ENCODE data around the gene WNT7A.

WNT7A gene

DNA sequence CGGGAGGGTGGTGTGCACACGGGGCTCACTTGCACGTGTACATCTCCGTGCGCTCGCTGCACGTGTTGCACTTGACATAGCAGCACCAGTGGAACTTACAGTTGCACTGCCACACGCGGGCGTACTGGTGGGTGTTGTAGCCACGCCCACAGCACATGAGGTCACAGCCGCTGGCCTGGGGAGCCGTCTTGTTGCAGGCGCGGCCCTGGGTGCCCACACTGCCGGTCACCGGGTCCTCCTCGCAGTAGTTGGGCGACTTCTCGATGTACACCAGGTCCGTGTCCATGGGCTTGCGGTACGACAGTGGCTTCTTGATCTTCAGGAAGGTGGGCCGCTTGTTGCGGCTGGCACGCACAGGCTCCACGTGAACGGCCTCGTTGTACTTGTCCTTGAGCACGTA, 61.0 kb downstream of the WNT7A start:
- peaks cover 8% of the 10 kb centered on the region for H3K4me1 ChIP-seq (ENCODE audit: insufficient read depth, insufficient read length)
- DNase-seq (ENCODE audit: low read depth, low spot score) = no peak
- no peak overlapping the region for H3K4me3 ChIP-seq (ENCODE audit: insufficient read length, low read depth)
- H3K9me3 ChIP-seq (ENCODE audit: insufficient read depth, low read length) = peaks cover 37% of the 10 kb centered on the region
- no peaks in the 10 kb centered on the region for H3K27me3 ChIP-seq (ENCODE audit: insufficient read depth, insufficient read length)
- H3K36me3 ChIP-seq (ENCODE audit: insufficient read depth, insufficient read length, low read length) = no peaks in the 10 kb centered on the region
- H3K9ac ChIP-seq (ENCODE audit: insufficient read length, low read depth) = no peak overlapping the region
- TF ChIP-seq YY1 (IDR thresholded peaks at IDR 0.05; ENCODE audit: insufficient read depth, insufficient read length) = no peak
- TF ChIP-seq SUZ12 (IDR thresholded peaks at IDR 0.05; ENCODE audit: extremely low read depth, insufficient read depth, insufficient read length) = no peak
- TF ChIP-seq ZNF274 (IDR thresholded peaks at IDR 0.05; ENCODE audit: low read depth, low read length) = no peak

GRCh38 chr3:13815088-13815683, 64.7 kb downstream of the WNT7A start:
- H3K9me3 ChIP-seq (ENCODE audit: insufficient read depth, low read length) = peaks cover 49% of the 10 kb centered on the region
- no peak for TF ChIP-seq ZNF274 (IDR thresholded peaks at IDR 0.05; ENCODE audit: low read depth, low read length)
- no peak for TF ChIP-seq YY1 (IDR thresholded peaks at IDR 0.05; ENCODE audit: insufficient read depth, insufficient read length)
- no peak for TF ChIP-seq SUZ12 (IDR thresholded peaks at IDR 0.05; ENCODE audit: extremely low read depth, insufficient read depth, insufficient read length)
- no peaks in the 10 kb centered on the region for H3K27me3 ChIP-seq (ENCODE audit: insufficient read depth, insufficient read length)
- no peak overlapping the region for H3K9ac ChIP-seq (ENCODE audit: insufficient read length, low read depth)
- H3K4me1 ChIP-seq (ENCODE audit: insufficient read depth, insufficient read length) = peaks cover 3% of the 10 kb centered on the region
- no peaks in the 10 kb centered on the region for H3K36me3 ChIP-seq (ENCODE audit: insufficient read depth, insufficient read length, low read length)
- H3K4me3 ChIP-seq (ENCODE audit: insufficient read length, low read depth) = no peak overlapping the region
- DNase-seq (ENCODE audit: low read depth, low spot score) = no peak

- Histone ChIP-seq H3K4me3 (ENCODE audit: insufficient read length, low read depth) (no peak overlapping the region), H3K36me3 (ENCODE audit: insufficient read depth, insufficient read length, low read length) (no peaks in the 10 kb centered on the region), H3K27me3 (ENCODE audit: insufficient read depth, insufficient read length) (no peaks in the 10 kb centered on the region), H3K9me3 (ENCODE audit: insufficient read depth, low read length) (peaks cover 44% of the 10 kb centered on the region), H3K4me1 (ENCODE audit: insufficient read depth, insufficient read length) (peaks cover 6% of the 10 kb centered on the region), H3K9ac (ENCODE audit: insufficient read length, low read depth) (no peak overlapping the region)
- DNase-seq (ENCODE audit: low read depth, low spot score) = no peak
- TF ChIP-seq ZNF274 (IDR thresholded peaks at IDR 0.05; ENCODE audit: low read depth, low read length) (no peak), YY1 (IDR thresholded peaks at IDR 0.05; ENCODE audit: insufficient read depth, insufficient read length) (no peak), SUZ12 (IDR thresholded peaks at IDR 0.05; ENCODE audit: extremely low read depth, insufficient read depth, insufficient read length) (no peak)
Measured at GRCh38 chr3:13812034-13812471, 67.8 kb downstream of the WNT7A start.

DNA sequence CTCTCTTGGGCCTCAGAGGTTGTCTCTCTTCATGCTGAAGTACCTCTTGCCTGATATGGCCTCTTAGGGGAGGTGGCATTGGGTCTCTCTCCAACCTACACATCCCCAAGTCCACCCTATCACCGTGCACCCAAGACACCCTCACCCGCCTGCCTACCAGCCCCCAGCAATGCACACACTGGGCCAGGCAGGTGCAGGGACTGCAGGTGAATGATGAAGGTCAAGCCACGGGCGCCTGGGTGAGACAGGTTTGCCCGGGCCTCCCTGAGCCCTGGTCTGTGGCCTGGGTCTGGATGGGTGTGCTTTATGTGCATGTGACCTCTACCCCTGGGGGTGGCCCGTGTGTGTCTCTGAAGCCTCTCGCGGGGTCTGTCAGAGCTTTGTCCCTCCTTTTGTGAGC, 68.3 kb downstream of the WNT7A start:
- peaks cover under 1% of the 10 kb centered on the region for H3K27me3 ChIP-seq (ENCODE audit: insufficient read depth, insufficient read length)
- no peak overlapping the region for H3K4me3 ChIP-seq (ENCODE audit: insufficient read length, low read depth)
- H3K9ac ChIP-seq (ENCODE audit: insufficient read length, low read depth) = no peak overlapping the region
- DNase-seq (ENCODE audit: low read depth, low spot score) = no peak
- no peaks in the 10 kb centered on the region for H3K36me3 ChIP-seq (ENCODE audit: insufficient read depth, insufficient read length, low read length)
- peaks cover 39% of the 10 kb centered on the region for H3K9me3 ChIP-seq (ENCODE audit: insufficient read depth, low read length)
- TF ChIP-seq SUZ12 (IDR thresholded peaks at IDR 0.05; ENCODE audit: extremely low read depth, insufficient read depth, insufficient read length) = no peak
- no peak for TF ChIP-seq YY1 (IDR thresholded peaks at IDR 0.05; ENCODE audit: insufficient read depth, insufficient read length)
- no peak for TF ChIP-seq ZNF274 (IDR thresholded peaks at IDR 0.05; ENCODE audit: low read depth, low read length)
- peaks cover 6% of the 10 kb centered on the region for H3K4me1 ChIP-seq (ENCODE audit: insufficient read depth, insufficient read length)

- Histone ChIP-seq H3K4me1 (ENCODE audit: insufficient read depth, insufficient read length) (peaks cover 6% of the 10 kb centered on the region), H3K9me3 (ENCODE audit: insufficient read depth, low read length) (peaks cover 9% of the 10 kb centered on the region), H3K9ac (ENCODE audit: insufficient read length, low read depth) (no peak overlapping the region), H3K27me3 (ENCODE audit: insufficient read depth, insufficient read length) (peaks cover 2% of the 10 kb centered on the region), H3K4me3 (ENCODE audit: insufficient read length, low read depth) (no peak overlapping the region), H3K36me3 (ENCODE audit: insufficient read depth, insufficient read length, low read length) (no peaks in the 10 kb centered on the region)
- TF ChIP-seq YY1 (IDR thresholded peaks at IDR 0.05; ENCODE audit: insufficient read depth, insufficient read length) (no peak), ZNF274 (IDR thresholded peaks at IDR 0.05; ENCODE audit: low read depth, low read length) (no peak), SUZ12 (IDR thresholded peaks at IDR 0.05; ENCODE audit: extremely low read depth, insufficient read depth, insufficient read length) (no peak)
- no peak for DNase-seq (ENCODE audit: low read depth, low spot score)
Measured at GRCh38 chr3:13808550-13808949, 71.3 kb downstream of the WNT7A start.

DNA sequence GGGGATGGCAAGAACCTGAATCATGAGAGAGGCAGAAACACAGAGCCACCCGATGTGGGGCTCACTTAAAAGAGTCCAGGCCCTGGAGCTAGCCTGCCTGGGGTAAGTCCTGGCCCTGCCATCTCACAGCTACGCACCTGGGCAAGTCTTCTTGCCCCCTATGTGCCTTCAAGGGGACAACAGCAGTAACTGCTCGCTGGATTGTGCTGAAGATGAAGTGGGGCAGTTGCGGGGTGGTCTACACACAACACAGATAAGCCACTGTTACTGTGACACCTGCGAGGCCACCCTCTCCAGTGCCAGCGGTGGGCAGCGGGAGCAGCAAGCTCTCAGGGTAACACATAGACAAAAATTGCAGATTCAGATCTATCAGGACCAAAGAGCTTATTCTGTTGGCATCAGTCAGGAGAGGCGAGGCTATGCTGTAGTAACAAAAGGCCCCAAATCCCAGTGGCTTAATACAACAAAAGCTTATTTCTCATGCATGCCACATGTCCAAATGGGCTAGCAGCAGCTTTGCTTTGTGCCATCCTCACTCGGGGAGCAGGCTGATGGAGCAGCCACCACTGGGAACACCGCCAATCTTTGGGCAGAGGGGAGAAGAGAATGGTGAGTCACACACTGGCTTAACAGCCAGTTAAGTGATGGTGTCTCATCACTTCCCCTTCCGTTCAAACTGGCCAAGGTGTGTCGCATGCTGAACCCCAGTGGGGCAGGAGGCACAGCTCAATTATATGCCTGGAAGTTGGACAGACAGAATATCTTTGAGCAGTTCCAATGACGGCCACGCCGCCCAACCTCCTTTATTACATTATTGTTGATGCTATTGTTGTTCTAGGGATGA, 78.3 kb downstream of the WNT7A start:
- Histone ChIP-seq H3K4me3 (ENCODE audit: insufficient read length, low read depth) (no peak overlapping the region), H3K36me3 (ENCODE audit: insufficient read depth, insufficient read length, low read length) (no peaks in the 10 kb centered on the region), H3K27me3 (ENCODE audit: insufficient read depth, insufficient read length) (peaks cover 2% of the 10 kb centered on the region), H3K9me3 (ENCODE audit: insufficient read depth, low read length) (peaks cover 6% of the 10 kb centered on the region; the same call in 1 of the 2 replicates), H3K4me1 (ENCODE audit: insufficient read depth, insufficient read length) (no peaks in the 10 kb centered on the region), H3K9ac (ENCODE audit: insufficient read length, low read depth) (no peak overlapping the region)
- TF ChIP-seq ZNF274 (IDR thresholded peaks at IDR 0.05; ENCODE audit: low read depth, low read length) = no peak
- no peak for TF ChIP-seq SUZ12 (IDR thresholded peaks at IDR 0.05; ENCODE audit: extremely low read depth, insufficient read depth, insufficient read length)
- no peak for TF ChIP-seq YY1 (IDR thresholded peaks at IDR 0.05; ENCODE audit: insufficient read depth, insufficient read length)
- no peak for DNase-seq (ENCODE audit: low read depth, low spot score)

DNA sequence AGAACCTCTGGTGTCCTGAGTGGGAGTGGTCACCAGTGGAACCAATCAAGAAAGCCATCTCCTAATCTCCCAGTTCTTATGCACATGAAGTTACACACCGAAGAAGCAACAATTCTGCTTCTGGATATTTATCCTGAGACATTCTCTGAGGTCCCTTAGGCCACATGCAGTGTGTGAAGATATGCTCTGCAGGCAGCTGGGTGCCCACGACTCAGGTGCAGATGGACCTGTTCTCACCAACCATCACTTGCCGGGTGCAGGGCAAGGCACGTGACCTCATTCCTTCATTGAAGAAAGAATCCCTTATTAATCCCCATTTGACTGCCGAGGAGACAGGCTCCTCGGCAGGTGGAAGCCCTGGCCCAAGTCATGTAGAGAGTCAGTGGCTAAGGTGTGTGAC, 79.8 kb downstream of the WNT7A start:
- TF ChIP-seq ZNF274 (IDR thresholded peaks at IDR 0.05; ENCODE audit: low read depth, low read length) = no peak
- no peak for TF ChIP-seq YY1 (IDR thresholded peaks at IDR 0.05; ENCODE audit: insufficient read depth, insufficient read length)
- TF ChIP-seq SUZ12 (IDR thresholded peaks at IDR 0.05; ENCODE audit: extremely low read depth, insufficient read depth, insufficient read length) = no peak
- Histone ChIP-seq H3K4me3 (ENCODE audit: insufficient read length, low read depth) (no peak overlapping the region), H3K36me3 (ENCODE audit: insufficient read depth, insufficient read length, low read length) (no peaks in the 10 kb centered on the region), H3K27me3 (ENCODE audit: insufficient read depth, insufficient read length) (no peaks in the 10 kb centered on the region), H3K9me3 (ENCODE audit: insufficient read depth, low read length) (peaks cover 6% of the 10 kb centered on the region; the same call in 1 of the 2 replicates), H3K9ac (ENCODE audit: insufficient read length, low read depth) (no peak overlapping the region), H3K4me1 (ENCODE audit: insufficient read depth, insufficient read length) (no peaks in the 10 kb centered on the region)
- no peak for DNase-seq (ENCODE audit: low read depth, low spot score)

Measured in NT2/D1 (cell line).